Ovary (tissue), 3 donors: ENCODE results near the gene TAF11L11.
"Not testable (repeated sequence)": the region's sequence is repeated elsewhere in the genome, so short reads cannot be mapped to it uniquely, and the experiment has no call there.

ENCODE experiments used
- CTCF ChIP-seq, 3 donors: fragments of 450-650 bp in 2 of 3; fragments of 200-600 bp in 1 of 3; IDR thresholded peaks; one replicate each; pipeline versions ENCODE4 v1.5.1 to v1.8.0; 2016 to 2022; ENCODE audit warnings: antibody characterized with exemption in 3 of 3, mild to moderate bottlenecking in 1 of 3
- POLR2A ChIP-seq: fragments of 450-650 bp; IDR thresholded peaks from one replicate; pipeline ENCODE4 v1.6.1; 2017; ENCODE audit warnings: antibody characterized with exemption, mild to moderate bottlenecking, moderate library complexity
- donor health status: DM: no; HTN: no; CAD: no.

- not testable (repeated sequence) for TF ChIP-seq CTCF (IDR thresholded peaks at IDR 0.05); POLR2A
These were observed 6.1 kb downstream of the TAF11L11 start, which contains the start of gene TAF11L12 for GRCh38 chr5:17610092-17610491.
